HG03342 (cell line): ENCODE measurements around the gene TAOK1.

Source experiments
- ATAC-seq: cut with Tn5 transposase; IDR thresholded peaks from one replicate; pipeline ENCODE4 v1.9.1; 2021; ENCODE audit warnings: mild to moderate bottlenecking, moderate library complexity; ENCODE audit not compliant: unreplicated experiment

Gene TAOK1

GRCh38 chr17:29581583-29582253 lies 191.6 kb downstream of the TAOK1 start:
- no peak for ATAC-seq

- ATAC-seq: no peak
Observed at GRCh38 chr17:29582254-29582765, 192.1 kb downstream of the TAOK1 start.

- no peak for ATAC-seq
Observed at GRCh38 chr17:29582772-29583171, 192.6 kb downstream of the TAOK1 start.

GRCh38 chr17:29583324-29584248 lies 193.4 kb downstream of the TAOK1 start:
- no peak for ATAC-seq

GRCh38 chr17:29584452-29585079 lies 194.4 kb downstream of the TAOK1 start:
- ATAC-seq: no peak

GRCh38 chr17:29585080-29585751 lies 195.1 kb downstream of the TAOK1 start:
- ATAC-seq: no peak

- no peak for ATAC-seq
Observed at GRCh38 chr17:29586676-29587469, 196.7 kb downstream of the TAOK1 start.

GRCh38 chr17:29587591-29587990 lies 197.4 kb downstream of the TAOK1 start:
- no peak for ATAC-seq

GRCh38 chr17:29588017-29588561 lies 197.9 kb downstream of the TAOK1 start:
- no peak for ATAC-seq

- peak; percentile 6 for ATAC-seq
Observed at GRCh38 chr17:29588562-29589411, 198.6 kb downstream of the TAOK1 start.

- peak; percentile 49 for ATAC-seq
Observed at GRCh38 chr17:29589524-29590410, 199.6 kb downstream of the TAOK1 start, which contains the start of gene GIT1. TSS of gene GIT1 (minus strand) at chr17:29589648. CDS start at chr17:29589378, 270 bp downstream.

GRCh38 chr17:29590411-29591145 lies 200.4 kb downstream of the TAOK1 start:
- ATAC-seq: no peak

- ATAC-seq: no peak
Observed at GRCh38 chr17:29591146-29591736, 201.1 kb downstream of the TAOK1 start.

GRCh38 chr17:29591737-29592608 lies 201.8 kb downstream of the TAOK1 start:
- ATAC-seq: peak; percentile 33

- ATAC-seq: no peak
Observed at GRCh38 chr17:29592850-29593551, 202.8 kb downstream of the TAOK1 start, which contains the start of gene ANKRD13B. TSS of gene ANKRD13B (plus strand) at chr17:29593132. CDS start at chr17:29593622, 490 bp downstream.
